ENCODE data around the gene S100A8. TPM values are rescaled to one million over a fixed set of nuclear protein-coding genes. Genes with fewer than 3 reads are reported as not detected.
"Not testable (repeated sequence)": the region's sequence is repeated elsewhere in the genome, so short reads cannot be mapped to it uniquely, and the experiment has no call there.

S100A8 gene
- total RNA-seq, 1 donor from 2014 or later, result 266 TPM

DNA sequence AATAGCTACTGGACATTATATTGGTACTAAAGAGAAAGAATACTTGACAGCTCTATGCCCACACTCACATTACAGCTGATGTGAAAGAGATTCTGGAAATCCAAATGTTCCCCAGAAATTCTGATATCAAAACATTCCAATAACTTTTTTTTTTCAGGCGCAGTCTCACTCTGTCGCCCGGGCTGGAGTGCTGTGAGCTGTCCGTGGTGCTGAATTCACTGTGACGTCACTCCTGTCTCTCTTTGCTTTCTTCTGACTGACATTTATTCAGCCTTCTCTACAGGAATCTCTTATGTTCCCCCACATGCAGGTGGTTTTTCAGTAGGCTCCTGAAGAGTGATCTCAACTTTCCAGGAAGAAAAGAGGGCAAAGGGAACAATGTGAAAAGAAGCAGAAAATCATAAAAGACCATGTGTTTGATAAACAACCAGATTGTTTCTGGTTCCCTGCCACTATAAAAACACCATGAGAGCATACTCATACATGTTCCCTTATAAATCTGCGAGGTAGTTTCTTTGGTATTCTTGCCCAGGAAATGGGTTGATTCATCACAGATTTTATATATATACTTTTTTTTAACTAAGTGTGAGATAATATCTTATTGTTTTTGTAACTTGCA, 31.7 kb upstream of the S100A8 start:
- intact Hi-C loops (cut with DNase I), result no loop called here
- ATAC-seq, result peak; percentile 79
- TF ChIP-seq, protein P1, sequence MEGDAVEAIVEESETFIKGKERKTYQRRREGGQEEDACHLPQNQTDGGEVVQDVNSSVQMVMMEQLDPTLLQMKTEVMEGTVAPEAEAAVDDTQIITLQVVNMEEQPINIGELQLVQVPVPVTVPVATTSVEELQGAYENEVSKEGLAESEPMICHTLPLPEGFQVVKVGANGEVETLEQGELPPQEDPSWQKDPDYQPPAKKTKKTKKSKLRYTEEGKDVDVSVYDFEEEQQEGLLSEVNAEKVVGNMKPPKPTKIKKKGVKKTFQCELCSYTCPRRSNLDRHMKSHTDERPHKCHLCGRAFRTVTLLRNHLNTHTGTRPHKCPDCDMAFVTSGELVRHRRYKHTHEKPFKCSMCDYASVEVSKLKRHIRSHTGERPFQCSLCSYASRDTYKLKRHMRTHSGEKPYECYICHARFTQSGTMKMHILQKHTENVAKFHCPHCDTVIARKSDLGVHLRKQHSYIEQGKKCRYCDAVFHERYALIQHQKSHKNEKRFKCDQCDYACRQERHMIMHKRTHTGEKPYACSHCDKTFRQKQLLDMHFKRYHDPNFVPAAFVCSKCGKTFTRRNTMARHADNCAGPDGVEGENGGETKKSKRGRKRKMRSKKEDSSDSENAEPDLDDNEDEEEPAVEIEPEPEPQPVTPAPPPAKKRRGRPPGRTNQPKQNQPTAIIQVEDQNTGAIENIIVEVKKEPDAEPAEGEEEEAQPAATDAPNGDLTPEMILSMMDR (IDR thresholded peaks at IDR 0.05), result no peak
- H3K4me3 ChIP-seq, result no peak overlapping the region
- H3K27ac ChIP-seq, result no peak overlapping the region
- no peaks in the 10 kb centered on the region for H3K36me3 ChIP-seq
- H3K9me3 ChIP-seq, result no peaks in the 10 kb centered on the region
- DNase-seq, result peak; percentile 77
- H3K4me1 ChIP-seq, result no peaks in the 10 kb centered on the region
- no peaks in the 10 kb centered on the region for H3K27me3 ChIP-seq

DNA sequence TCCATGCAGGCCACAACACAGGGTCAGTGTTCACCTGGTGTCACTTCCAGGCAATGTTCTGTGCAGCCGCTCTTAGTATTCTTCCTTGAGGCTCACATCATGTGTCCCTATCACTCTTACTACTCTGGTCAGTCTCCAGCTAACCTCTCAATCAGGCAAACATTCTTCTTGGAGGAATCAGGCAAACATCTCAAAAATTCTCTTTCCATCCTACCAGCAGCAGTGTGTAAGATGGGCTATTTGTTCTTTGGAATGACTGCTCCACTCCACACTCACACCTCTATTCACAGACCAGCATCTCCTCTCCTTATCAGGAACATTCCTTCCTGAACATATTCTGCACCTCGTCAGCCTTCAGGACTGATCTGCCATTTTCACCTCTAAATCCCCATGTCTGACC, 29.4 kb upstream of the S100A8 start:
- H3K4me1 ChIP-seq, result no peaks in the 10 kb centered on the region
- no peak overlapping the region for H3K4me3 ChIP-seq
- H3K36me3 ChIP-seq, result no peaks in the 10 kb centered on the region
- TF ChIP-seq, protein P1 (IDR thresholded peaks at IDR 0.05), result no peak
- H3K27me3 ChIP-seq, result no peaks in the 10 kb centered on the region
- intact Hi-C loops (cut with DNase I), result no loop called here
- no peak overlapping the region for H3K27ac ChIP-seq
- H3K9me3 ChIP-seq, result no peaks in the 10 kb centered on the region
- DNase-seq (no peak), ATAC-seq (no peak)

DNA sequence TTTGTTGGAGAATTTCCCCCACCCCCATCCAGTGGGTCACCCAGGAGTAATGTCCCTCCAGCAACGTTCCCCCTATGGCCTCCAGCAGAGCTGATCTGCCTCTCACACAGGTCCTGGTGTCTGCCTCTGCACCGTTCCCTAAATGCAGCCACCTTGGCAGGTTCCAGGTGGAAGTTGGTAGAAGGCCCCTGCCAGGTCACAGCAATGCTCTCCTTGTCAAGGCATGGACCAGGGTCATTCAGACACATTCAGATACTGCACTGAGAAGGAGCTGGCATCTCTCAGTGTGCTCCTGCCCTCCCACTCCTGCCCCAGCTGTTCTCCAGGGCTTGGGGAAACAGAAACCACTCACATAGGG, 28.5 kb upstream of the S100A8 start:
- H3K36me3 ChIP-seq; DNase-seq; H3K9me3 ChIP-seq; H3K27ac ChIP-seq; ATAC-seq; intact Hi-C loops (cut with DNase I); H3K27me3 ChIP-seq; H3K4me1 ChIP-seq; H3K4me3 ChIP-seq: not testable (repeated sequence)

DNA sequence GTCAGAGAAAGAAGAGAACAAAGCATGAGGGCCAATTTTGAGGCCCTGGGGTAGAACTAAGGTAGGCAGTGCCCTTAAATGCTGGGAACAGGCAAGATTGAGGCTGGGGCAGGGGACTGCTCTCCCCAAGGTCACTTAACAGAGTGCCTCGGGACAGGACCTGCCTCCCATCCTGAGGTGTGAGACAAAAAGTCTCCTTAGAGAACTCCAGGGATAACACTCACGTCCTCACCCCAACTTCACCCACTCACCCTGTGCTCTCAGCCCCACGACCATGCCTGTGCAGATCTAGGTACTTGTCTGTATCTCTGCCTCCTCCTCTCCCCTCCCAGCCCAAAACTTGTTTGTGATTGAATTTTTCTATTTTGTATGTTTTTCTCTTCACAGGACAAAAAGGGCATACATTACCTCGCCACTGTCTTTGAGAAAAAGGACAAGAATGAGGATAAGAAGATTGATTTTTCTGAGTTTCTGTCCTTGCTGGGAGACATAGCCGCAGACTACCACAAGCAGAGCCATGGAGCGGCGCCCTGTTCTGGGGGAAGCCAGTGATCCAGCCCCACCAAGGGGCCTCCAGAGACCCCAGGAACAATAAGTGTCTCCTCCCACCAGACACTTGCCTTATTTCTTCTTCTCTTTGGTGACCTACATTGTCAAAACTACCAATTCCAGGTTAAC, 28.0 kb upstream of the S100A8 start:
- H3K4me1 ChIP-seq; H3K36me3 ChIP-seq; H3K4me3 ChIP-seq; H3K27me3 ChIP-seq; ATAC-seq; H3K27ac ChIP-seq; intact Hi-C loops (cut with DNase I); DNase-seq; H3K9me3 ChIP-seq: not testable (repeated sequence)

DNA sequence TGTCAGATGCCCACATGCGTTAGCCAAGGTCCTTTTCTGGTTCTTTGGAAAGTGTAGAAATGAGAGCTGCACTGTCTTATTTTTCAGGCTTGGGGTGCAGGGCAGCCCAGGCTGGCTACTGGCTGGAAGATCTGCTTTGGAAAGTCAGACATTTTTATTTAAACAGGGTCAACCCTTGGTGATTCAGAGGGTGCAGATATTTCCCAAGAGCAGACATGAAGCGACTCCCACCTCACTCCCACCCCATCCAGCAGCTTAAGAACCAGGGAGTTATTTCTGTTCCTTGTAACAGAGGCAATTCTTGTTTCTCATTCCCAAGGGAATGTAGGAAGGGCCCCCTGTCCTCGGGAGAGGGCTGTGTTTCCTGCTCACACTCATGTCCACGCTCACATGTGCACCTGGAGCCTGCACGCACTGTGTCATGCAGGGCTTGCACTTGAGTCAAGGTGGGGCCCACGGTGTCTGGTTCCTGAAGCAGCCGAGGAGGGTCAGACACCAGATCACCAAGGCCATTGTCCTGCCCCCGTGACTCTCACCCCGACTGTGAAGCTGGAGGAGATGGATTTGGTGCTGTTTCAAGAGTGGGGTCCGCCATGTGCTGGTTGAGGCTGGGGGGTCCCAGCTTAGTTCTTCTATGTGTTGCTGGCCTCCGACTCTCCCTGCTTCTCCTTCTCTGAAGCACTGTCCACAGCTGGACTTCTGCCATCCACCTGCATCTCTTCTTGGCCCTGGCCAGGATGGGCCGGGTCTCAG, 26.4 kb upstream of the S100A8 start:
- Histone ChIP-seq H3K36me3 (no peaks in the 10 kb centered on the region), H3K4me1 (no peaks in the 10 kb centered on the region), H3K9me3 (no peaks in the 10 kb centered on the region), H3K27ac (no peak overlapping the region), H3K4me3 (no peak overlapping the region), H3K27me3 (no peaks in the 10 kb centered on the region)
- TF ChIP-seq, protein P1 (IDR thresholded peaks at IDR 0.05), result no peak
- DNase-seq, result no peak
- intact Hi-C loops (cut with DNase I), result no loop called here
- ATAC-seq, result no peak

DNA sequence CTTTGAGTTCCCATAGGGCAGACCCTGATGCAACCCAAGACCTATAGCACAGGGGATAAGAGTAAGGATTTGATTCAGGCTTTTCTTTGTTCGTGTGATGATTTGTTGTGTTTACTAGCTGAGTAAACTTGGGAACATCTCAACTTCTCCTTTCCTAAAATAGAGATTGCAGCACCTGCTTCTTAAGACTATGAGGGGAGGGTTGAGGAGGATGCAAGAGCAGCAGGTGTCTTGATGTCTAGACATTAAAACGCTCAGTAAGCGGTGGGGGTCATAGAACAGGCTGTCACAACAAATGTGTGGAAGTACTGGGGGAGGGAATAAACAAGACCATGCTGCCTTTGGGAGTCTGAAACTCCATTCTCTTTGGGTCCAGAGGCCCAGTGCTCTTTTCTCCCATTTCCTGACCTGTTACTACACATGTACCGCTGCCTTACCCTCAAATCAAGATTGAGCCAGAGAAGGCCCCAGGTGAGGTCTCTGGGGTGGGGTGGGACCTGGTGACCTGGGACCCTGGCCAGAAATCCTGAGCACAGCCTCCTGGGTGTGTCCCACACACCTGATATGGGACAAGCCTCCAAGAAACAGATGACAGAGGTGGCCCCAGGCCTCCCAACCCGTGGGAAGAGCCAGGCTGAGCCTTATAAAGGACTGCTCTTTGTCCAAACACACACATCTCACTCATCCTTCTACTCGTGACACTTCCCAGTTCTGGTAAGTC, 25.1 kb upstream of the S100A8 start, which contains the start of gene S100A7A:
S100A7A (plus strand) TSS at position 671 of the 721 bp plus-strand sequence. CDS start 1,563 bp downstream, outside the sequence.
- no peaks in the 10 kb centered on the region for H3K4me1 ChIP-seq
- no peak for ATAC-seq
- H3K36me3 ChIP-seq, result no peaks in the 10 kb centered on the region
- H3K27ac ChIP-seq, result no peak within 1 kb of the TSS
- no peak for DNase-seq
- intact Hi-C loops (cut with DNase I), result no loop called here
- H3K27me3 ChIP-seq, result no peaks in the 10 kb centered on the region
- no peak within 1 kb of the TSS for H3K4me3 ChIP-seq
- TF ChIP-seq, protein P1 (IDR thresholded peaks at IDR 0.05), result no peak
- no peaks in the 10 kb centered on the region for H3K9me3 ChIP-seq

DNA sequence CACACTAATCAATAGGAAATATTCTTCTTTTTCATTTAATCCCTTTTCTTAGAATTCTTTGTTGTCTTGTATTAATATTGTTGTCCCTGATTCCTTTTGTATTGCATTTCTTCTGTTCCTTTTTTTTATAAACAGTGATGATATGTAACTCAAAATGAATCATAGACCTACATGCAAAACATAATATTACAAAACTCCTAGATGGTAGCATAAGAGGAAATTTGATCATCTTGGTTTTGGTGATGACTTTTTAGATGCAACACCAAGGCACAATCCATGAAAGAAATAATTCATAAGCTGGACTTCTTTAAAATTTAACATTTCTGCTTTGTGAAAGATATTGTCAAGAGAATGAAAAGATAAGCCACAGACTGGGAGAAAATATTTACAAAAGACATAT, 23.1 kb upstream of the S100A8 start:
- H3K4me3 ChIP-seq; H3K4me1 ChIP-seq; H3K9me3 ChIP-seq; H3K27me3 ChIP-seq; intact Hi-C loops (cut with DNase I); H3K27ac ChIP-seq; ATAC-seq; H3K36me3 ChIP-seq; DNase-seq: not testable (repeated sequence)

DNA sequence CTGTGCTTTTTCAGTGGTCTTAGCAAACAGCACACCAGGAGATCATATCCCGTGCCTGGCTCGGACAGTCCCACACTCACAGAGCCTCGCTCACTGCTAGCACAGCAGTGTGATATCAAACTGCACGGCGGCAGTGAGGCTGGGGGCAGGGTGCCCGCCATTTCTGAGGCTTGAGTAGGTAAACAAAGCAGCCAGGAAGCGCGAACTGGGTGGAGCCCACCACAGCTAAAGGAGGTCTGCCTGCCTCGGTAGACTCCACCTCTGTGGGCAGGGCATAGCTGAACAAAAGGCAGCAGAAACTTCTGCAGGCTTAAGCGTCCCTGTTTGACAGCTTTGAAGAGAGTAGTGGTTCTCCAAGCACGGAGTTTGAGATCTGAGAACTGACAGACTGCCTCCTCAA, 16.4 kb upstream of the S100A8 start:
- H3K27me3 ChIP-seq; H3K4me1 ChIP-seq; H3K27ac ChIP-seq; H3K4me3 ChIP-seq; intact Hi-C loops (cut with DNase I); H3K36me3 ChIP-seq; H3K9me3 ChIP-seq; DNase-seq; ATAC-seq: not testable (repeated sequence)

DNA sequence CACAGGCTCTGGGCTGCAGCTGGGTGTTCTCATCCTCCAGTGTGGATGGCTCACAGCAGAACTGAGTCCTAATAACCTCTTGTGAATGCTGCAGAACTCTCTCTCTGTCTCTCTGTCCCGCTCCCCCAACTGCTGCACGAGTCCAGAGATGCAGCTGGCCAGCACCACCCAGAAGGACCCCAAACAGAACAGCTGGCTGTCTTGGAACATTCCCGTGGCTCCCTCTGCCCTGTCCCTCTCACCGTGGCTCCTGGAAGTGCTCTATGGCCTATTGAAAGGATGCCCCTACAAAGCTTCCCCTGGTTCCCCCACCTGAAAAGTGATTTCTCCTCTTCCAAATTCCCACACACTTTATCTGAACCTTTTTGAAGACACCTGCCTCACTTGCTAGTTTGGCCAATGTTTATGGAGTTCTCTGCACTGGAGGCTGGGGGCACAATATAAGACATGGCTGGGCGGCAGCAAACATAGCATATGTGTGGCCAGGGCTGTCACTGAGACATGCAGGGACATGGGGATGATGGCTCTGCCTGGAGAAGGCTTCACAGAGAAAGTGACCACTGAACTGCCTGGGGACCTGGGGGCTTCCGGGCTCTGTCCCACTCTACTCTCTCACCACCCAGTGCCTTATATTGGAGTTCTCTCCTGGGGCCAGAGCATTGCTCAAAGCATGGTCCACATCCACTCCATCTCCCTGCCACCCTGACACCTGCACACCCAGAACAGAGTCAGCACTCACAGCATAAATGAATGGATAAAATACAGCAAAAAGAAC, 15.1 kb upstream of the S100A8 start:
- DNase-seq; H3K27me3 ChIP-seq; H3K4me3 ChIP-seq; intact Hi-C loops (cut with DNase I); ATAC-seq; H3K4me1 ChIP-seq; H3K27ac ChIP-seq; H3K9me3 ChIP-seq; H3K36me3 ChIP-seq: not testable (repeated sequence)
